Body of pancreas (tissue), 4 donors: ENCODE results near the gene TRIM40.

Source experiments
- POLR2A ChIP-seq, 3 donors: fragments of 450-650 bp; IDR thresholded peaks; one replicate each; pipeline ENCODE4 v1.6.1; 2016; ENCODE audit warnings: antibody characterized with exemption in 3 of 3, mild to moderate bottlenecking in 2 of 3
- TF ChIP-seq, protein P1 (sequence below), 7 experiments: fragments of 450-650 bp in 4 of 7; fragments of 200-600 bp in 3 of 7; sonication (generic) in 3 of 7; IDR thresholded peaks; one replicate each; pipeline ENCODE4 v1.5.1; 2016 to 2019; ENCODE audit warnings: antibody characterized with exemption in 7 of 7

DNA sequence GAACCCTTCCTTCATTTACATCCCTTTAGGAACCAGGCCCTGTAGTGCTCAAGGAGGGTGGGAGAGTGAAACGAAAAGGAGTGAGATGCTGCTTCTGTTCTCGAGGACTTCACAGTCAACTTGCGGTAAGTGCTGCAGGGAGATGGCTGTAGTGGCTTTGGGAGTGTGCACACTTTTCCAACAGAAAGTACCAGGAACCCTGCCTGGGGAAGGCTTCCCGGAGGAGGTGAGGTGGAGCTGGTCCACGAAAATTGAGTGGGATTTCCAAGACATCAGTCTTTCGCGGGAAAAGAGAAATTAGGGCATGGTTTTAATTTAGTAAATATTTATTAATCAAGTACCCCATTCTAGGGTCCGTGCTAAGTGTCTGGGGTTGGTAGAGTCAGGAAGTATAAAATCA, 35.8 kb upstream of the TRIM40 start:
- TF ChIP-seq, protein P1, sequence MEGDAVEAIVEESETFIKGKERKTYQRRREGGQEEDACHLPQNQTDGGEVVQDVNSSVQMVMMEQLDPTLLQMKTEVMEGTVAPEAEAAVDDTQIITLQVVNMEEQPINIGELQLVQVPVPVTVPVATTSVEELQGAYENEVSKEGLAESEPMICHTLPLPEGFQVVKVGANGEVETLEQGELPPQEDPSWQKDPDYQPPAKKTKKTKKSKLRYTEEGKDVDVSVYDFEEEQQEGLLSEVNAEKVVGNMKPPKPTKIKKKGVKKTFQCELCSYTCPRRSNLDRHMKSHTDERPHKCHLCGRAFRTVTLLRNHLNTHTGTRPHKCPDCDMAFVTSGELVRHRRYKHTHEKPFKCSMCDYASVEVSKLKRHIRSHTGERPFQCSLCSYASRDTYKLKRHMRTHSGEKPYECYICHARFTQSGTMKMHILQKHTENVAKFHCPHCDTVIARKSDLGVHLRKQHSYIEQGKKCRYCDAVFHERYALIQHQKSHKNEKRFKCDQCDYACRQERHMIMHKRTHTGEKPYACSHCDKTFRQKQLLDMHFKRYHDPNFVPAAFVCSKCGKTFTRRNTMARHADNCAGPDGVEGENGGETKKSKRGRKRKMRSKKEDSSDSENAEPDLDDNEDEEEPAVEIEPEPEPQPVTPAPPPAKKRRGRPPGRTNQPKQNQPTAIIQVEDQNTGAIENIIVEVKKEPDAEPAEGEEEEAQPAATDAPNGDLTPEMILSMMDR (IDR thresholded peaks at IDR 0.05), result no peak
- no peak for TF ChIP-seq POLR2A (IDR thresholded peaks at IDR 0.05)
